IPS-18a (cell line): Measurements from ENCODE around the gene HYAL3.
"Not testable (repeated sequence)": the region's sequence is repeated elsewhere in the genome, so short reads cannot be mapped to it uniquely, and the experiment has no call there.

Source experiments
- H3K27ac ChIP-seq: one replicate; pipeline ENCODE4 v1.5.1; 2013; ENCODE audit warnings: low read length
- H3K27me3 ChIP-seq: one replicate; pipeline ENCODE4 v1.6.1; 2013; ENCODE audit warnings: mild to moderate bottlenecking, low read length; ENCODE audit not compliant: control insufficient read depth, insufficient read depth
- H3K36me3 ChIP-seq: one replicate; pipeline ENCODE4 v1.6.1; 2013; ENCODE audit warnings: low read depth, low read length; ENCODE audit not compliant: control insufficient read depth
- H3K4me1 ChIP-seq: one replicate; pipeline ENCODE4 v1.6.1; 2013; ENCODE audit warnings: low read depth, low read length; ENCODE audit not compliant: control insufficient read depth
- H3K4me3 ChIP-seq: one replicate; pipeline ENCODE4 v1.5.1; 2013; ENCODE audit warnings: low read length
- H3K9ac ChIP-seq: one replicate; pipeline ENCODE4 v1.6.1; 2013; ENCODE audit warnings: mild to moderate bottlenecking, low read length, moderate library complexity
- H3K9me3 ChIP-seq: one replicate; pipeline ENCODE4 v1.6.1; 2013; ENCODE audit warnings: low read depth, low read length; ENCODE audit not compliant: control insufficient read depth

The HYAL3 gene

GRCh38 chr3:50278123-50278879 is 20.9 kb downstream of the HYAL3 start:
- no peak overlapping the region for H3K27ac ChIP-seq
- peaks cover 6% of the 10 kb centered on the region for H3K4me1 ChIP-seq
- H3K36me3 ChIP-seq, result no peaks in the 10 kb centered on the region
- peaks cover 38% of the 10 kb centered on the region for H3K27me3 ChIP-seq
- no peak overlapping the region for H3K9ac ChIP-seq
- H3K4me3 ChIP-seq, result no peak overlapping the region
- no peaks in the 10 kb centered on the region for H3K9me3 ChIP-seq

- no peaks in the 10 kb centered on the region for H3K9me3 ChIP-seq
- H3K27ac ChIP-seq, result no peak overlapping the region
- no peaks in the 10 kb centered on the region for H3K36me3 ChIP-seq
- H3K4me1 ChIP-seq, result peaks cover 6% of the 10 kb centered on the region
- H3K4me3 ChIP-seq, result no peak overlapping the region
- no peak overlapping the region for H3K9ac ChIP-seq
- peaks cover 43% of the 10 kb centered on the region for H3K27me3 ChIP-seq
These were observed 22.5 kb downstream of the HYAL3 start for GRCh38 chr3:50276762-50277101.

GRCh38 chr3:50275996-50276761 is 23.0 kb downstream of the HYAL3 start:
- H3K9me3 ChIP-seq, result no peaks in the 10 kb centered on the region
- peaks cover 6% of the 10 kb centered on the region for H3K4me1 ChIP-seq
- no peaks in the 10 kb centered on the region for H3K36me3 ChIP-seq
- peak overlapping the region; percentile 59 for H3K4me3 ChIP-seq
- peak overlapping the region; percentile 23 for H3K9ac ChIP-seq
- peaks cover 43% of the 10 kb centered on the region for H3K27me3 ChIP-seq
- H3K27ac ChIP-seq, result no peak overlapping the region

GRCh38 chr3:50275141-50275995 is 23.8 kb downstream of the HYAL3 start:
- Histone ChIP-seq H3K4me3 (peak overlapping the region; percentile 59), H3K27ac (no peak overlapping the region), H3K9ac (peak overlapping the region; percentile 23), H3K9me3 (no peaks in the 10 kb centered on the region), H3K36me3 (no peaks in the 10 kb centered on the region), H3K4me1 (peaks cover 6% of the 10 kb centered on the region), H3K27me3 (peaks cover 43% of the 10 kb centered on the region)

GRCh38 chr3:50274371-50275104 is 24.7 kb downstream of the HYAL3 start:
- peaks cover 6% of the 10 kb centered on the region for H3K4me1 ChIP-seq
- H3K9ac ChIP-seq, result peak overlapping the region; percentile 23
- peak overlapping the region; percentile 59 for H3K4me3 ChIP-seq
- no peak overlapping the region for H3K27ac ChIP-seq
- no peaks in the 10 kb centered on the region for H3K36me3 ChIP-seq
- no peaks in the 10 kb centered on the region for H3K9me3 ChIP-seq
- H3K27me3 ChIP-seq, result peaks cover 43% of the 10 kb centered on the region

GRCh38 chr3:50273689-50274065 is 25.5 kb downstream of the HYAL3 start:
- Histone ChIP-seq H3K9me3 (no peaks in the 10 kb centered on the region), H3K27me3 (peaks cover 43% of the 10 kb centered on the region), H3K9ac (no peak overlapping the region), H3K36me3 (no peaks in the 10 kb centered on the region), H3K4me3 (no peak overlapping the region), H3K27ac (no peak overlapping the region), H3K4me1 (peaks cover 6% of the 10 kb centered on the region)

GRCh38 chr3:50272911-50273688 is 26.1 kb downstream of the HYAL3 start:
- Histone ChIP-seq H3K4me1 (peaks cover 10% of the 10 kb centered on the region), H3K4me3 (peak overlapping the region; percentile 31), H3K9ac (no peak overlapping the region), H3K27ac (no peak overlapping the region), H3K27me3 (peaks cover 43% of the 10 kb centered on the region), H3K36me3 (no peaks in the 10 kb centered on the region), H3K9me3 (no peaks in the 10 kb centered on the region)

GRCh38 chr3:50272538-50272910 is 26.7 kb downstream of the HYAL3 start:
- H3K27me3 ChIP-seq, result peaks cover 43% of the 10 kb centered on the region
- not testable (repeated sequence) for H3K9ac ChIP-seq, H3K27ac ChIP-seq, H3K36me3 ChIP-seq, H3K4me3 ChIP-seq, H3K9me3 ChIP-seq
- H3K4me1 ChIP-seq, result peaks cover 15% of the 10 kb centered on the region

- Histone ChIP-seq H3K27ac (no peak overlapping the region), H3K27me3 (peaks cover 36% of the 10 kb centered on the region), H3K4me1 (peaks cover 24% of the 10 kb centered on the region), H3K9ac (no peak overlapping the region), H3K4me3 (no peak overlapping the region), H3K36me3 (no peaks in the 10 kb centered on the region), H3K9me3 (no peaks in the 10 kb centered on the region)
These were observed 27.8 kb downstream of the HYAL3 start for GRCh38 chr3:50271314-50271936.

- peaks cover 28% of the 10 kb centered on the region for H3K4me1 ChIP-seq
- H3K27me3 ChIP-seq, result peaks cover 28% of the 10 kb centered on the region
- H3K4me3 ChIP-seq, result no peak overlapping the region
- H3K36me3 ChIP-seq, result no peaks in the 10 kb centered on the region
- no peaks in the 10 kb centered on the region for H3K9me3 ChIP-seq
- H3K9ac ChIP-seq, result no peak overlapping the region
- H3K27ac ChIP-seq, result no peak overlapping the region
These were observed 28.6 kb downstream of the HYAL3 start for GRCh38 chr3:50270422-50271224.
